Endothelial cell of umbilical vein (primary cell): Measurements from ENCODE around the gene C6orf132. TPM values are rescaled to one million over a fixed set of nuclear protein-coding genes. Genes with fewer than 3 reads are reported as not detected.

Experiments
- BruUV-seq: library from RNA; stranded (reverse); fragments of 400-500 nt; replicated peaks from 2 replicates; lab custom pipeline; 2021; lab: Mats Ljungman, UMichigan
- CTCF ChIA-PET: fragments of 300-600, 350-600 bp; sonication (Branson Sonifier 250); formaldehyde crosslinking; loops from one replicate; lab custom pipeline; 2021; ENCODE audit warnings: antibody characterized with exemption, inconsistent platforms; lab: Charles Lee
- POLR2A ChIA-PET: fragments of 300-600, 350-600 bp; sonication (Branson Sonifier 250); formaldehyde crosslinking; loops from one replicate; lab custom pipeline; 2021; ENCODE audit warnings: antibody characterized with exemption, inconsistent platforms; lab: Charles Lee
- DNase-seq: peaks from one replicate; pipeline ENCODE4 v3.0.0-alpha.2; 2011; ENCODE audit warnings: low read depth, low spot score
- FAIRE-seq: peaks from 2 replicates; lab custom pipeline; 2011; peaks lifted over from hg19 to GRCh38; lab: Jason Lieb, UNC
- H2AFZ ChIP-seq: 2 replicates; pipeline ENCODE4 v1.6.0; 2012; ENCODE audit warnings: low read depth, low read length, control low read depth, inconsistent platforms
- H3K27ac ChIP-seq: 2 replicates; pipeline ENCODE4 v1.5.1; 2011; ENCODE audit warnings: low read depth, mild to moderate bottlenecking, control low read depth, low read length, moderate library complexity; ENCODE audit not compliant: insufficient read depth
- H3K27me3 ChIP-seq, 2 experiments: 2 replicates each; pipeline versions ENCODE4 v1.6.0 to v1.6.1; 2011; ENCODE audit warnings: low read length in 2 of 2, mixed read lengths in 1 of 2; ENCODE audit not compliant: control insufficient read depth in 2 of 2, insufficient read depth in 2 of 2
- H3K36me3 ChIP-seq, 2 experiments: 2 replicates in 1 of 2; 3 replicates in 1 of 2; pipeline ENCODE4 v1.5.1; 2011; ENCODE audit warnings: low read length in 2 of 2, mild to moderate bottlenecking in 1 of 2, moderate library complexity in 1 of 2; ENCODE audit not compliant: control insufficient read depth in 2 of 2, insufficient read depth in 2 of 2; ENCODE audit errors: extremely low read depth in 1 of 2
- H3K4me1 ChIP-seq: 3 replicates; pipeline ENCODE4 v1.5.1; 2011; ENCODE audit warnings: mild to moderate bottlenecking, low read length; ENCODE audit not compliant: control insufficient read depth, insufficient read depth; ENCODE audit errors: extremely low read depth
- H3K4me2 ChIP-seq: 2 replicates; pipeline ENCODE4 v1.6.1; 2011; ENCODE audit warnings: low read length, control low read depth, mixed read lengths; ENCODE audit not compliant: insufficient read depth
- H3K4me3 ChIP-seq, 3 experiments: fragments of 200-600 bp in 1 of 3; sonication (generic), shearing (Covaris generic) in 1 of 3; replicated peaks in 1 of 3; 2 replicates each; pipeline ENCODE4 v1.5.1; 2011 to 2016; ENCODE audit warnings: control low read depth in 3 of 3, low read length in 3 of 3, mild to moderate bottlenecking in 2 of 3, inconsistent platforms in 1 of 3, low read depth in 1 of 3, moderate library complexity in 1 of 3; ENCODE audit not compliant: insufficient read depth in 1 of 3
- H3K79me2 ChIP-seq: 2 replicates; pipeline ENCODE4 v1.6.0; 2012; ENCODE audit warnings: low read length, inconsistent platforms; ENCODE audit not compliant: control insufficient read depth, insufficient read depth
- H3K9ac ChIP-seq: replicated peaks from 2 replicates; pipeline ENCODE3; 2011; ENCODE audit warnings: low read length, control low read depth; ENCODE audit not compliant: insufficient read depth; ENCODE audit errors: extremely low read depth
- H3K9me1 ChIP-seq: replicated peaks from 3 replicates; pipeline ENCODE4 v1.6.0; 2011; ENCODE audit warnings: mild to moderate bottlenecking, low read length; ENCODE audit not compliant: control insufficient read depth, insufficient read depth; ENCODE audit errors: extremely low read depth
- H3K9me3 ChIP-seq: replicated peaks from 2 replicates; pipeline ENCODE4 v1.5.1; 2012; ENCODE audit warnings: low read length, inconsistent platforms; ENCODE audit not compliant: control insufficient read depth, insufficient read depth
- H4K20me1 ChIP-seq: replicated peaks from 2 replicates; pipeline ENCODE3; 2011; ENCODE audit warnings: mild to moderate bottlenecking, low read length; ENCODE audit not compliant: control insufficient read depth, insufficient read depth; ENCODE audit errors: extremely low read depth
- EZH2 ChIP-seq: IDR thresholded peaks from 2 replicates; pipeline ENCODE4 v1.6.1; 2012; ENCODE audit warnings: borderline replicate concordance, low read depth, mild to moderate bottlenecking, moderate library complexity, low read length, inconsistent platforms; ENCODE audit not compliant: severe bottlenecking
- FOS ChIP-seq: IDR thresholded peaks from 2 replicates; pipeline ENCODE4 v1.6.1; 2011; ENCODE audit warnings: mild to moderate bottlenecking, low read length, moderate library complexity, borderline replicate concordance; ENCODE audit not compliant: insufficient read depth
- MYC ChIP-seq: IDR thresholded peaks from one replicate; pipeline ENCODE4 v1.6.1; 2011; ENCODE audit warnings: mild to moderate bottlenecking, low read depth, low read length
- POLR2A ChIP-seq: IDR thresholded peaks from 2 replicates; pipeline ENCODE4 v1.6.1; 2012; ENCODE audit warnings: low read depth, mild to moderate bottlenecking, control low read depth, low read length
- dilution Hi-C: fragments of 300-500 bp; cut with MboI; formaldehyde crosslinking; loops from one replicate; pipeline ENCODE4 v1.15.0; 2019; ENCODE audit warnings: low sequenced_read_pairs; ENCODE audit not compliant: extremely low pct_ligation_motif_present
- intact Hi-C: fragments of 100-400 bp; cut with micrococcal nuclease; formaldehyde crosslinking; loops from one replicate; pipeline ENCODE4 v1.10.0; 2022
- polyA plus RNA-seq, 4 experiments: library from polyadenylated mRNA; depleted of rRNA in 3 of 4; stranded (reverse) in 3 of 4; unstranded in 1 of 4; fragments of >200 nt; gene quantifications; 2 replicates each; pipeline versions ENCODE4 v1.2.1 to v1.2.3, GENCODE V29; 2011 to 2012; ENCODE audit warnings: missing spikeins in 1 of 4
- total RNA-seq: library from RNA; stranded (reverse); gene quantifications from 2 replicates; pipeline ENCODE4 v1.2.3, GENCODE V29; 2021
- TF ChIP-seq, protein P1 (sequence below), 2 donors: IDR thresholded peaks; 1 replicate in 1 of 2; 2 replicates in 1 of 2; pipeline ENCODE4 v1.5.1; 2011; ENCODE audit warnings: low read length in 2 of 2, mild to moderate bottlenecking in 2 of 2, moderate library complexity in 2 of 2, control low read depth in 1 of 2, inconsistent platforms in 1 of 2, low read depth in 1 of 2; ENCODE audit not compliant: insufficient read depth in 1 of 2; ENCODE audit errors: extremely low read depth in 1 of 2
- TF ChIP-seq, protein P2 (sequence below): IDR thresholded peaks from 2 replicates; pipeline ENCODE4 v1.6.1; 2011; ENCODE audit not compliant: insufficient read depth, insufficient read length

Gene C6orf132
- total and polyA plus RNA-seq, 2 donors (not counting 3 experiments of a cell fraction or from before 2014, with no cell fraction given), result 0.15 to 0.71 TPM

DNA sequence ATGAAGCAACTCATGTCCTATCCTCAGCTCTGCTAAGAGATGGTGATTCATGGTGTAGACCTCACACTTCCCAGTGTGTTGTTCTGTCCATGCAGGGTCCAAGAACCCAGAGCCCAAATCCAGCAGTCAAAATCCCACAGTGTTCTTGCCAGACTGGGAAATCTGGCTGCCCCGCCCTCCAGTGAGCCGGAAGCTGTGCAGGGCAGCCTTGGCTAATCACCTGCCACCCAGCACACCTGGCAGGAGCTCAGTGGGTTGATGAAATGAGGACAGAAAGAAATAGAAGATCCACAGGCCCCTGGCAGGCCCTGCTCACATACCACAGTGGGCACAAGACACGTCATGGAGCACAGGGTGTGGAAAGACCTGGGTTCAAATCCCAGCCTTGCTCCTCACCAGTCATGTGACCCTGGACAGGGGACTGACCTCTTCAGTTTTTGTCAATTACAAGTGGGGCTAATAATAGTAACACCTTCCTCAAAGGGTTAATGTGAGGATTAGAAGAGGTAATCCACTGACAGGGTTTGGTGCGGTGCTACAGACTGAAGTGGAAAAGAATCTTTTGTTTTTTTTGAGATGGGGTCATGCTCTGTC, 17.1 kb upstream of the C6orf132 start:
- no peak overlapping the region for H3K27ac ChIP-seq
- no peak overlapping the region for H3K4me2 ChIP-seq

More for the DNA sequence above, 17.1 kb upstream of the C6orf132 start:
- H3K9me3 ChIP-seq, result no peaks in the 10 kb centered on the region
- CTCF ChIA-PET, result interaction anchor here (1.0 to 1.2 kb wide), 2 partner anchors 51 to 55 kb away, joined by 3 read pairs; no protein-coding TSS in a partner anchor
- no peaks in the 10 kb centered on the region for H3K4me1 ChIP-seq
- peaks cover 4 to 5% of the 10 kb centered on the region in 2 experiments for H3K27me3 ChIP-seq
- no peak overlapping the region for H2AFZ ChIP-seq
- no TSS peak for BruUV-seq
- H4K20me1 ChIP-seq, result no peaks in the 10 kb centered on the region
- FAIRE-seq, result no peak
- POLR2A ChIA-PET, result no interaction called here
- dilution Hi-C loops, result no loop called here
- H3K36me3 ChIP-seq, result no peaks in the 10 kb centered on the region
- H3K79me2 ChIP-seq, result no peaks in the 10 kb centered on the region
- TF ChIP-seq MYC (no peak), POLR2A (no peak), EZH2 (no peak), FOS (no peak)
- TF ChIP-seq, protein P1, sequence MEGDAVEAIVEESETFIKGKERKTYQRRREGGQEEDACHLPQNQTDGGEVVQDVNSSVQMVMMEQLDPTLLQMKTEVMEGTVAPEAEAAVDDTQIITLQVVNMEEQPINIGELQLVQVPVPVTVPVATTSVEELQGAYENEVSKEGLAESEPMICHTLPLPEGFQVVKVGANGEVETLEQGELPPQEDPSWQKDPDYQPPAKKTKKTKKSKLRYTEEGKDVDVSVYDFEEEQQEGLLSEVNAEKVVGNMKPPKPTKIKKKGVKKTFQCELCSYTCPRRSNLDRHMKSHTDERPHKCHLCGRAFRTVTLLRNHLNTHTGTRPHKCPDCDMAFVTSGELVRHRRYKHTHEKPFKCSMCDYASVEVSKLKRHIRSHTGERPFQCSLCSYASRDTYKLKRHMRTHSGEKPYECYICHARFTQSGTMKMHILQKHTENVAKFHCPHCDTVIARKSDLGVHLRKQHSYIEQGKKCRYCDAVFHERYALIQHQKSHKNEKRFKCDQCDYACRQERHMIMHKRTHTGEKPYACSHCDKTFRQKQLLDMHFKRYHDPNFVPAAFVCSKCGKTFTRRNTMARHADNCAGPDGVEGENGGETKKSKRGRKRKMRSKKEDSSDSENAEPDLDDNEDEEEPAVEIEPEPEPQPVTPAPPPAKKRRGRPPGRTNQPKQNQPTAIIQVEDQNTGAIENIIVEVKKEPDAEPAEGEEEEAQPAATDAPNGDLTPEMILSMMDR (IDR thresholded peaks at IDR 0.05; ENCODE audit: extremely low read depth in 1 of 2, insufficient read depth in 1 of 2, low read depth in 1 of 2, low read length in 2 of 2), result no peak
- TF ChIP-seq, protein P2, sequence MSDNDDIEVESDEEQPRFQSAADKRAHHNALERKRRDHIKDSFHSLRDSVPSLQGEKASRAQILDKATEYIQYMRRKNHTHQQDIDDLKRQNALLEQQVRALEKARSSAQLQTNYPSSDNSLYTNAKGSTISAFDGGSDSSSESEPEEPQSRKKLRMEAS, result no peak
- intact Hi-C loops, result no loop called here
- no peak overlapping the region for H3K9ac ChIP-seq
- H3K9me1 ChIP-seq, result no peaks in the 10 kb centered on the region
- no peak for DNase-seq
- no peak overlapping the region for H3K4me3 ChIP-seq
